ENCODE data around the gene CPNE2.

DNA sequence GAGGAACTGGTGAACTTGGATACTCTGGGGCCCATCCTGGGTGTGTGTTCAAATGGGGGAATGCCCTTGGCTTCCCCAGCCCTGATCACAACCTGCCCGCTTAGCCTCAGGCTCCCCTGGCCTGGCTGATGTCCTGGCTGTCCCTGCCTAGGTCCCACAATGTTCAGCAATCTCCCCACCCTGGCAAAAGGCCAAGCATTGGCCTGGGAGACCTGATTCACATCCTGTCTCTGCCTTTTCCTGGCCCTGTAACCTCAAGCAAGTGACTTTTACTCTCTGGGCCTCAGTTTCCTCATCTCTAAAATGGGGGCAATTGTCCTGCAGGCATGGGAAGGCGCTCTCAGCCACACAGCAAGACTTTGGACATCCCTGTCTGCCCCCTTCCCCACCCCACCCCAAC, 14.4 kb downstream of the CPNE2 start:
- TF ChIP-seq, protein P1, sequence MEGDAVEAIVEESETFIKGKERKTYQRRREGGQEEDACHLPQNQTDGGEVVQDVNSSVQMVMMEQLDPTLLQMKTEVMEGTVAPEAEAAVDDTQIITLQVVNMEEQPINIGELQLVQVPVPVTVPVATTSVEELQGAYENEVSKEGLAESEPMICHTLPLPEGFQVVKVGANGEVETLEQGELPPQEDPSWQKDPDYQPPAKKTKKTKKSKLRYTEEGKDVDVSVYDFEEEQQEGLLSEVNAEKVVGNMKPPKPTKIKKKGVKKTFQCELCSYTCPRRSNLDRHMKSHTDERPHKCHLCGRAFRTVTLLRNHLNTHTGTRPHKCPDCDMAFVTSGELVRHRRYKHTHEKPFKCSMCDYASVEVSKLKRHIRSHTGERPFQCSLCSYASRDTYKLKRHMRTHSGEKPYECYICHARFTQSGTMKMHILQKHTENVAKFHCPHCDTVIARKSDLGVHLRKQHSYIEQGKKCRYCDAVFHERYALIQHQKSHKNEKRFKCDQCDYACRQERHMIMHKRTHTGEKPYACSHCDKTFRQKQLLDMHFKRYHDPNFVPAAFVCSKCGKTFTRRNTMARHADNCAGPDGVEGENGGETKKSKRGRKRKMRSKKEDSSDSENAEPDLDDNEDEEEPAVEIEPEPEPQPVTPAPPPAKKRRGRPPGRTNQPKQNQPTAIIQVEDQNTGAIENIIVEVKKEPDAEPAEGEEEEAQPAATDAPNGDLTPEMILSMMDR (IDR thresholded peaks at IDR 0.05), result no peak
- TF ChIP-seq POLR2A (IDR thresholded peaks at IDR 0.05), result no peak

Data from vagina (tissue), 2 donors.